Bronchial epithelial cell (primary cell): ENCODE data around the gene BAIAP3. TPM values are rescaled to one million over a fixed set of nuclear protein-coding genes. Genes with fewer than 3 reads are reported as not detected.

Experiments used
- DNase-seq: peaks from one replicate; pipeline ENCODE4 v3.0.0-alpha.2; 2010; ENCODE audit warnings: low read depth
- FAIRE-seq: peaks from 2 replicates; lab custom pipeline; 2011; peaks lifted over from hg19 to GRCh38; lab: Jason Lieb, UNC
- H3K27me3 ChIP-seq: 2 replicates; pipeline ENCODE4 v1.5.1; 2011; ENCODE audit warnings: low read length; ENCODE audit not compliant: control insufficient read depth, insufficient read depth
- H3K36me3 ChIP-seq: 2 replicates; pipeline ENCODE4 v1.5.1; 2011; ENCODE audit warnings: low read length; ENCODE audit not compliant: control insufficient read depth, insufficient read depth
- H3K4me3 ChIP-seq: 2 replicates; pipeline ENCODE4 v1.5.1; 2011; ENCODE audit warnings: mild to moderate bottlenecking, low read depth, low read length, control low read depth
- CTCF ChIP-seq: IDR thresholded peaks from 2 replicates; pipeline ENCODE4 v1.5.1; 2011; ENCODE audit warnings: mild to moderate bottlenecking, moderate library complexity, low read length, control low read depth, inconsistent platforms; ENCODE audit not compliant: insufficient read depth, severe bottlenecking
- total RNA-seq: library from RNA; depleted of rRNA; stranded (reverse); fragments of >200 nt; gene quantifications from 2 replicates; pipeline ENCODE4 v1.2.1, GENCODE V29; 2014

BAIAP3 gene
- total RNA-seq, 1 donor from 2014 or later: 0.26 TPM

- no peak for DNase-seq
Observed at GRCh38 chr16:1397779-1398178, 64.3 kb downstream of the BAIAP3 start.

GRCh38 chr16:1398351-1398750 is 64.9 kb downstream of the BAIAP3 start:
- no peaks in the 10 kb centered on the region for H3K27me3 ChIP-seq
- no peak for FAIRE-seq
- TF ChIP-seq CTCF: no peak

More at GRCh38 chr16:1397779-1398178, 64.3 kb downstream of the BAIAP3 start:
- peaks cover 6% of the 10 kb centered on the region for H3K36me3 ChIP-seq
- H3K4me3 ChIP-seq: no peak overlapping the region
- H3K27me3 ChIP-seq: no peaks in the 10 kb centered on the region
- no peak for TF ChIP-seq CTCF
- FAIRE-seq: no peak

More at GRCh38 chr16:1398351-1398750, 64.9 kb downstream of the BAIAP3 start:
- no peak for DNase-seq
- Histone ChIP-seq H3K36me3 (peaks cover 6% of the 10 kb centered on the region), H3K4me3 (no peak overlapping the region)

Other genes starting within 250 kb of the BAIAP3 start
- not detected in 2 replicates for gene C1QTNF8, start 237.4 kb upstream of the BAIAP3 start, total RNA-seq
- not detected in 2 replicates for gene CACNA1H, start 180.5 kb upstream of the BAIAP3 start, total RNA-seq
- gene TPSG1, start 108.4 kb upstream of the BAIAP3 start, total RNA-seq: not detected in 2 replicates
- not detected in 2 replicates for gene TPSB2, start 103.5 kb upstream of the BAIAP3 start, total RNA-seq
- gene TPSAB1, start 92.9 kb upstream of the BAIAP3 start, total RNA-seq: not detected in 2 replicates
- not detected in 2 replicates for gene TPSD1, start 77.6 kb upstream of the BAIAP3 start, total RNA-seq
- gene UBE2I, start 24.0 kb upstream of the BAIAP3 start, total RNA-seq: 34.9 and 49.8 TPM in 2 replicates
- gene TSR3, start 18.2 kb downstream of the BAIAP3 start, total RNA-seq: 84.7 and 117 TPM in 2 replicates
- 26.9 and 30.0 TPM in 2 replicates for gene GNPTG, start 18.3 kb downstream of the BAIAP3 start, total RNA-seq
- gene UNKL, start 81.1 kb downstream of the BAIAP3 start, total RNA-seq: 2.4 and 3.2 TPM in 2 replicates
- 28.4 and 30.1 TPM in 2 replicates for gene UQCC4, start 87.1 kb downstream of the BAIAP3 start, total RNA-seq
- not detected in 2 replicates for gene PERCC1, start 97.4 kb downstream of the BAIAP3 start, total RNA-seq
- gene CCDC154, start 110.9 kb downstream of the BAIAP3 start, total RNA-seq: under 0.01 and 0.51 TPM in 2 replicates
- 36.6 and 46.7 TPM in 2 replicates for gene CLCN7, start 141.4 kb downstream of the BAIAP3 start, total RNA-seq
- gene PTX4, start 155.3 kb downstream of the BAIAP3 start, total RNA-seq: under 0.01 TPM in 1 of 2 replicates, not detected in the other
- gene TELO2, start 159.7 kb downstream of the BAIAP3 start, total RNA-seq: 6.4 and 8.2 TPM in 2 replicates
- under 0.01 TPM in 1 of 2 replicates, not detected in the other for gene TMEM204, start 200.0 kb downstream of the BAIAP3 start, total RNA-seq